NCI-H1105 (cell line): ENCODE data around the gene RTN4.
"Not testable (repeated sequence)": the region's sequence is repeated elsewhere in the genome, so short reads cannot be mapped to it uniquely, and the experiment has no call there.

Experiments
- DNase-seq: peaks from one replicate; lab custom pipeline; 2025; lab: John Stamatoyannopoulos, UW

The RTN4 gene

GRCh38 chr2:55050100-55050994, at the start of gene RTN4:
Gene RTN4, minus strand, starts transcription at chr2:55050451. Its CDS starts 151 bp downstream, at chr2:55050300.
- DNase-seq: peak; percentile 98

GRCh38 chr2:55099493-55099877, 49.2 kb upstream of the RTN4 start:
- DNase-seq: no peak

- no peak for DNase-seq
Measured at GRCh38 chr2:55097461-55098410, 47.5 kb upstream of the RTN4 start.

DNA sequence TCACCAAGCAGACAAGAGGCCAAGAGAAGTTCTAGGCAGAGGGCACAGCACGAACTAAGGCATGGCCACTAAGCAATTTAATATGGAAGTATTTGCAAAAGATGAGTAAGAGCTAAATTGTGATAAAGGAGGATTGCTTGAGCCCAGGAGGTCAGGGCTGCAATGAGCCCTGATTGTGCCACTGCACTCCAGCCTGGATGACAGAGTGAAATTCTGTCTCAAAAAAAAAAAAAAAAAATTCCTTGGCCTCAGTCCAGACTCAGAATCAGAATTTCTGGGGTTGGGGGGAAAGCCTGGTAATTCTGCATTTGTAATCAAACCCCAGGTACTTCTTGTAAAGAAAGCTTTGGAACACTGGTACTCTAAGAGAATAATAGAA, 46.8 kb upstream of the RTN4 start:
- DNase-seq: no peak

DNA sequence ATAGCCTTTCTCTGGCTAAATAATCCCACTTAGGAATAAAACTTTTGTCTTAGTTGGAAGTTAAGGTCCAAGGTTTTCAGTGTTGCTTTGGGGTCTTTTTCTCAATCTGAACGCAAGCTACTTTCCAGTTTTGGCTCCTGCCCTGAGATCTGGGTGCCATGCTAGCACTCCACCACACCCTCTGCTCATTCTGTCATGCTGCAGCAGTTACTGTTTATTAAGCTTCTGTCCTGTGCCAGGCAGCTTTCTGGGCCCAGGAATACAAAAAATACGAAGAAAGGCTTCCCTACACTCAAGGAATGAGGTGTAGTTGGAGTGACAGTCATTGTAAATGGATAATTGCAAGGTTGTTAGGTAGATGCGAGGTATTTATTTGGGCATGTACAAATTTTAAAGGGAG, 46.3 kb upstream of the RTN4 start:
- DNase-seq: no peak

DNA sequence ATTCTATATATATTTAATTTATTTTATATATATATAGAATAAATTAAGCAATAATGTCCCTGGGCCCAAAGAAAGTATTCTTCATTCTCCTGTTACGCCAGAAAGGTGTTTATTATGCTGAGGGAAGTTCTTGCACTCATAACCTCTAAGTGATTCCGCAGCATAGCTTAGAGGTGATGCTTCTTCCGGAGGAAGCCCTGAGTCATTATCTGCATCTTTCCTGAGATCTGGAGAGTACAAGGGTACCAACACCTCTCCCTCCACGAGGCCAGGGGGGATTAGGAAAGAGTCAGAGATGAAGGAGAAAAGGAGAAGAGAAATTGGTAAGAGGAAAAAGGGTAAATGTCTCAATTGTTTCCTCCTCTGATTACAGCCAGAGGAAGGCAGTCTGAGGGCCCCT, 43.1 kb upstream of the RTN4 start:
- DNase-seq: no peak

GRCh38 chr2:55092439-55092838, 42.2 kb upstream of the RTN4 start:
- no peak for DNase-seq

DNA sequence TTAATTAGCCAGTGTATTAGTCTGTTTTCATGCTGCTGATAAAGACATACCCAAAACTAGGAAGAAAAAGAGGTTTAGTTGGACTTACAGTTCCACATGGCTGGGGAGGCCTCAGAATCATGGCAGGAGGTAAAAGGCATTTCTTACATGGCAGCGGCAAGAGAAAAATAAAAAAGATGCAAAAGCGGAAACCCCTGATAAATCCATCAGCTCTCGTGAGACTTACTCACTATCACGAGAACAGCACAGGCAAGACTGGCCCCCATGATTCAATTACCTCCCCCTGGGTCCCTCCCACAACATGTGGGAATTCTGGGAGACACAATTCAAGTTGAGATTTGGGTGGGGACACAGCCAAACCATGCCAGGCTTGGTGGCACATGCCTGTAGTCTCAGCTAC, 41.4 kb upstream of the RTN4 start:
- DNase-seq: not testable (repeated sequence)

DNA sequence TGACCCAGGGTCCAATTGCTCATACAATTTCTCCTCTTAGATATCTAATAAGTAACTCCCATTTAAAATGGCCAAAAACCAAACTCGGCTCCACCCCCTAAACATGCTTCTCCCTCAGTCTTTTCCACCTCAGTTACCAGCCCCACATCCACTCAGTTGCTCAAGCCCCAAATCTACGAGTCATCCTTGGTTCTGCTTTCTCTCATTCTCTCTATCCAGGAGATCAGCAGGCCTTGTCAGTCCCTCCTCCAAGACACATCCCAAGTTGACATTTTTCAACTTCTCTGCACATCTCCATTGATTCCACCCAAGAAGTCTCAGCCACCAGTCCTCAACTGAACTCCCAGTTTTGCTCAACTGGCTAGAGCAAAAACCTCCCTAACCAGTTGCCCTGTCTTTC, 40.5 kb upstream of the RTN4 start:
- DNase-seq: no peak

GRCh38 chr2:55089726-55090125, 39.5 kb upstream of the RTN4 start:
- no peak for DNase-seq

DNA sequence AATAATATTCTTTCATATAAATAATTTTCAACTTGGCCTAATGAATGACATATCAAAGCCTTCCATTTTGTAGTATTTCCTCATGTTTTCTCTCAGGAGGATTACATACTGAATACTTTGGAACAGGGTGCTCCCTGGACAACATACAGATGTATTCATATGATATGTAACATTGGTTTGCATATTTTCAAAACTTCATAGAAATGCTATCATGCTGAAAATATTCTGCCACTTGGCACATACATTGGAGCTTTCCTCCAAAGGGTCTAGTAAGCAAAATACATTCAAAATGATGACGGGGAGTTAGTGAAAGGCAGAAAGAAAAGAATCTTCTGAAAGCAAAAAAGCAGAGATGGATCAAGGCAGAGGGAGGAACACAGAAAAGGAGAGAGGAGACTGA, 38.1 kb upstream of the RTN4 start:
- DNase-seq: no peak

GRCh38 chr2:55087936-55088335, 37.7 kb upstream of the RTN4 start:
- DNase-seq: no peak

DNA sequence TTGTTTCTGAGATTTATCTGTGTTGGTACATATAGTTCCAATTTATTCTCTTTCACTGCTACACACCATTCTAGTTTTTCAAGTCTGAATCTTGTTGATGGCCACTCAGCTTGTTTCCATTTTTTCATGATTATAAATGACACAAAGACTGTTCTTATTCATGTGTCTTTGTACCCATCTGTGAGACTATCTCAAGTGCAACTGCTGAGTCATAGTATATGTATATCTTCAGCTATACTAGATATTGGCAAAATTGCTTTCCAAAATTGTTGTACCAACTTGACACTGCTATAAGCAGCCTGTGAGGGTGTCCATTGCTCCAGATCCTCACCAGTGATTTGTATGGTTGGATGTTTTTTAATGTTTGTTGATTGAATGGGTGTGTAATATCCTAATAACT, 37.2 kb upstream of the RTN4 start:
- DNase-seq: no peak

- DNase-seq: no peak
Measured at GRCh38 chr2:55085113-55086040, 35.1 kb upstream of the RTN4 start.

DNA sequence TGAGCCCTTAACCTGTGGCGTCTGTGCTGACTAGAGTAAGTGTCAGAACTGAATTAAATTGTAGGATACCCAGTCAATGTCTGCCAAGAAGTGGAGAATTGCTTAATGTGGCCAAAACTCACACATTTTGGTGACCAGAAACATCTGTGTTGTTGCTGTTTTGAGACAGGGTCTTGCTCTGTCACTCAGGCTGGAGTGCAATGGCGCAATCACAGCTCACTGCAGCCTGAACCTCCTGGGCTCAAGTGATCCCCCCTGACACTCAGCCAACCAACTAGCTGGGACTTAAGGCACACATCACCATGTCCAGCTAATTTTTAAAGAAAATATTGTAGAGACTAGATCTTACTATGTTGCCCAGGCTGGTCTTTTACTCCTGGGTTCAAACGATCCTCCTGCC, 34.4 kb upstream of the RTN4 start:
- DNase-seq: no peak

GRCh38 chr2:55080204-55080738, 30.0 kb upstream of the RTN4 start:
- no peak for DNase-seq

DNA sequence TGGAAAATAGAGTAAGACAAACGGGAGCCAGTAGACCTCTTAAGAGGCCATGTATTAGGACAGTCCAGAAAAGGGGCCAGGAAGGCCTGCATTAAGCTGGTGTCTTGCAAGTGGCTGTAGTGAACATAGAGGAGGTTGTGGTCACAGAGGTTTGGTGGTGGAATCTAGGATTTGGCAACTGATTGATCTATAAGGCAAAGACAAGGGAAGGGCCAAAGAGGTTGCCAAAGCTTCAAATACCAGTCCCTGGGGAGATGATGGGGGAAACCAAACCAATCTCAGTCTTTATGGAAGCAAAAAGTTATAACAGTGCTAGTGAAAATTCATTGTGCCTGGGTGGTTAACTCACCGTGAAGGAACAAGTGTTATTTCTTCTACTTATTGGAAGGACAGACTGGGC, 28.7 kb upstream of the RTN4 start:
- DNase-seq: no peak

- DNase-seq: no peak
Measured at GRCh38 chr2:55076721-55077120, 26.5 kb upstream of the RTN4 start.

DNA sequence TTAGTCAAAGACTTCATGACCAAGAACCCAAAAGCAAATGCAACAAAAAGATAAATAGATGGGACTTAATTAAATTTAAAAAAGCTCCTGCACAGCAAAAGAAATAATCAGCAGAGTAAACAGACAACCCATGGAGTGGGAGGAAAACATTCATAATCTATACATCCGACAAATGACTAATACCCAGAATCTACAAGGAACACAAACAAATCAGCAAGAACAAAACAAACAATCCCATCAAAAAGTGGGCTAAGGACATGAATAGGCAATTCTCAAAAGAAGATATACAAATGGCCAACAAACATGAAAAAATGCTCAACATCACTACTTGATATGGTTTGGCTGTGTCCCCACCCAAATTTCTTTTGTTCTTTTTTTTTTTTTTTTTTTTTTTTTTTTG, 25.8 kb upstream of the RTN4 start:
- not testable (repeated sequence) for DNase-seq

- no peak for DNase-seq
Measured at GRCh38 chr2:55073000-55073983, 23.0 kb upstream of the RTN4 start.
